ENCODE data around the gene EXOC4.

The EXOC4 gene

DNA sequence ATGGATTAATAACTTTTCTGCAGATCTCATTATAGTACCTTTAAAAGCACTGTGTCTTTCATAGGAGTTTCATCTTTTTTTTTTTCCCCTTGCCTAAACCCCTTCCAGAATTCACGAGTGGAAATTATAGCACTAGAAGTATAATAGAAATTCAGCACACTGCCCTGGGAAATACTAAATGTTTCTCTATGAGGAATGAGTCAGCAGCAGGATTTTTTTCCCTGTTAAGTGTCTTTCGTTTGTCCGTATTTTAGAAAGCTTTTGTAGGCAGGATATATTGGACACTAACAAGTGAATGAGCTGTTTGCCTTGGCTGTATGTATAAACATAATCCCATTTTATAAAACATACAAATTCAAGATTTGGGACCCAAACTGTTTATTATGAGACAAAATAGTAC, 105.8 kb downstream of the EXOC4 start:
- Histone ChIP-seq H3K4me3 (ENCODE audit: low read length) (no peak overlapping the region), H3K4me1 (ENCODE audit: control insufficient read depth, low read length) (no peaks in the 10 kb centered on the region), H3F3A (ENCODE audit: control insufficient read depth, insufficient read depth) (no peaks in the 10 kb centered on the region), H3K79me2 (ENCODE audit: control insufficient read depth, low read length) (no peaks in the 10 kb centered on the region), H3K27me3 (ENCODE audit: control insufficient read depth, low read length) (no peaks in the 10 kb centered on the region), H3K4me2 (ENCODE audit: low read length) (no peak overlapping the region), H3K27ac (ENCODE audit: low read depth, low read length) (no peak overlapping the region), H3K9me2 (replicated peaks; ENCODE audit: control insufficient read depth, low read length) (no peaks in the 10 kb centered on the region), H4K20me1 (ENCODE audit: control insufficient read depth, insufficient read depth, low read depth, low read length) (no peaks in the 10 kb centered on the region), H3K36me3 (ENCODE audit: control insufficient read depth, low read length) (peaks cover 11% of the 10 kb centered on the region; the same call in 1 of the 2 replicates), H3K9me3 (ENCODE audit: control insufficient read depth, insufficient read depth, low read length) (no peaks in the 10 kb centered on the region)
- no peak for TF ChIP-seq CTCF (IDR thresholded peaks at IDR 0.05; ENCODE audit: low read depth, low read length, poor library complexity, severe bottlenecking)
- no peak for TF ChIP-seq EZH2phosphoT487 (IDR thresholded peaks at IDR 0.05; ENCODE audit: borderline replicate concordance, low read length)

- no peaks in the 10 kb centered on the region for H3K4me1 ChIP-seq (ENCODE audit: control insufficient read depth, low read length)
- H3K36me3 ChIP-seq (ENCODE audit: control insufficient read depth, low read length) = peaks cover 11% of the 10 kb centered on the region; the same call in 1 of the 2 replicates
- H3K4me2 ChIP-seq (ENCODE audit: low read length) = no peak overlapping the region
- H3K9me3 ChIP-seq (ENCODE audit: control insufficient read depth, insufficient read depth, low read length) = no peaks in the 10 kb centered on the region
- no peak overlapping the region for H3K27ac ChIP-seq (ENCODE audit: low read depth, low read length)
- H3K79me2 ChIP-seq (ENCODE audit: control insufficient read depth, low read length) = no peaks in the 10 kb centered on the region
- H3K4me3 ChIP-seq (ENCODE audit: low read length) = no peak overlapping the region
- no peaks in the 10 kb centered on the region for H3K9me2 ChIP-seq (replicated peaks; ENCODE audit: control insufficient read depth, low read length)
- no peaks in the 10 kb centered on the region for H3K27me3 ChIP-seq (ENCODE audit: control insufficient read depth, low read length)
- H3F3A ChIP-seq (ENCODE audit: control insufficient read depth, insufficient read depth) = no peaks in the 10 kb centered on the region
- H4K20me1 ChIP-seq (ENCODE audit: control insufficient read depth, insufficient read depth, low read depth, low read length) = no peaks in the 10 kb centered on the region
- no peak for TF ChIP-seq EZH2phosphoT487 (IDR thresholded peaks at IDR 0.05; ENCODE audit: borderline replicate concordance, low read length)
- no peak for TF ChIP-seq CTCF (IDR thresholded peaks at IDR 0.05; ENCODE audit: low read depth, low read length, poor library complexity, severe bottlenecking)
Observed at GRCh38 chr7:133359449-133359848, 106.6 kb downstream of the EXOC4 start.

GRCh38 chr7:133360201-133360600, 107.3 kb downstream of the EXOC4 start:
- Histone ChIP-seq H3K79me2 (ENCODE audit: control insufficient read depth, low read length) (no peaks in the 10 kb centered on the region), H3K36me3 (ENCODE audit: control insufficient read depth, low read length) (peaks cover 11% of the 10 kb centered on the region; the same call in 1 of the 2 replicates), H3F3A (ENCODE audit: control insufficient read depth, insufficient read depth) (no peaks in the 10 kb centered on the region), H3K4me3 (ENCODE audit: low read length) (no peak overlapping the region), H3K9me3 (ENCODE audit: control insufficient read depth, insufficient read depth, low read length) (no peaks in the 10 kb centered on the region), H3K9me2 (replicated peaks; ENCODE audit: control insufficient read depth, low read length) (no peaks in the 10 kb centered on the region), H3K27me3 (ENCODE audit: control insufficient read depth, low read length) (no peaks in the 10 kb centered on the region), H4K20me1 (ENCODE audit: control insufficient read depth, insufficient read depth, low read depth, low read length) (no peaks in the 10 kb centered on the region), H3K4me2 (ENCODE audit: low read length) (no peak overlapping the region), H3K27ac (ENCODE audit: low read depth, low read length) (no peak overlapping the region), H3K4me1 (ENCODE audit: control insufficient read depth, low read length) (no peaks in the 10 kb centered on the region)
- TF ChIP-seq CTCF (IDR thresholded peaks at IDR 0.05; ENCODE audit: low read depth, low read length, poor library complexity, severe bottlenecking) (no peak), EZH2phosphoT487 (IDR thresholded peaks at IDR 0.05; ENCODE audit: borderline replicate concordance, low read length) (no peak)

Measured in DOHH2 (cell line).